Gastrocnemius medialis (tissue), 4 donors: Measurements from ENCODE around the gene LIX1. TPM values are rescaled to one million over a fixed set of nuclear protein-coding genes. Genes with fewer than 3 reads are reported as not detected.
"Not testable (repeated sequence)": the region's sequence is repeated elsewhere in the genome, so short reads cannot be mapped to it uniquely, and the experiment has no call there.

Experiments used
- ATAC-seq, 2 donors: fragments of 150-250 bp; one replicate each; pipeline ENCODE4 v1.9.1; 2016
- DNase-seq, 2 donors: peaks; one replicate each; pipeline ENCODE4 v3.0.0-alpha.2; 2019
- H3K27ac ChIP-seq, 4 donors: fragments of 200-600 bp; sonication (generic); 1 replicate in 1 of 4; 2 replicates in 3 of 4; pipeline ENCODE4 v1.5.1; 2016 to 2018; ENCODE audit warnings: mild to moderate bottlenecking in 2 of 4, moderate library complexity in 1 of 4
- H3K27me3 ChIP-seq, 3 donors: fragments of 200-600 bp; sonication (generic) in 2 of 3; 1 replicate in 1 of 3; 2 replicates in 2 of 3; pipeline versions ENCODE4 v1.5.1 to v1.6.0; 2016 to 2019; ENCODE audit warnings: mild to moderate bottlenecking in 1 of 3, moderate library complexity in 1 of 3
- H3K36me3 ChIP-seq, 2 donors: fragments of 200-600 bp; sonication (generic) in 1 of 2; one replicate each; pipeline ENCODE4 v1.5.1; 2017 to 2018
- H3K4me1 ChIP-seq, 2 donors: fragments of 200-600 bp; sonication (generic) in 1 of 2; one replicate each; pipeline ENCODE4 v1.5.1; 2016 to 2017; ENCODE audit warnings: mild to moderate bottlenecking in 2 of 2
- H3K4me3 ChIP-seq, 4 donors: fragments of 200-600 bp; sonication (generic) in 3 of 4; 1 replicate in 1 of 4; 2 replicates in 3 of 4; pipeline ENCODE4 v1.5.1; 2016 to 2019; ENCODE audit warnings: mild to moderate bottlenecking in 2 of 4
- H3K9me3 ChIP-seq, 3 donors: fragments of 200-600 bp; sonication (generic) in 2 of 3; 1 replicate in 1 of 3; 2 replicates in 2 of 3; pipeline ENCODE4 v1.5.1; 2016 to 2019
- POLR2A ChIP-seq, 2 donors: fragments of 450-650 bp; IDR thresholded peaks; one replicate each; pipeline ENCODE4 v1.6.1; 2017; ENCODE audit warnings: antibody characterized with exemption in 2 of 2, mild to moderate bottlenecking in 2 of 2, moderate library complexity in 2 of 2
- in situ Hi-C, 4 donors: fragments of 200-750 bp; cut with MboI; loops; one replicate each; pipeline versions ENCODE4 v1.15.0 to v1.8.0; 2017; ENCODE audit warnings: low sequenced_read_pairs in 4 of 4
- intact Hi-C: fragments of 100-400 bp; cut with DNase I; formaldehyde crosslinking; loops from one replicate; pipeline ENCODE4 v1.15.1; 2023; ENCODE audit warnings: low total_unique reads
- total RNA-seq, 4 donors: library from RNA; depleted of rRNA; stranded (reverse); fragments of >200 nt; gene quantifications; one replicate each; pipeline versions ENCODE4 v1.1.0 to v1.2.3, GENCODE V29; 2016
- TF ChIP-seq, protein P1 (sequence below), 5 experiments: fragments of 450-650 bp in 3 of 5; fragments of 200-600 bp in 2 of 5; sonication (generic) in 2 of 5; IDR thresholded peaks in 4 of 5; conservative IDR thresholded peaks in 1 of 5; 1 replicate in 4 of 5; 2 replicates in 1 of 5; pipeline ENCODE4 v1.5.1; 2016 to 2019; ENCODE audit warnings: antibody characterized with exemption in 5 of 5, mild to moderate bottlenecking in 3 of 5, moderate library complexity in 3 of 5

The LIX1 gene
- total RNA-seq, 4 donors from 2014 or later = not detected

DNA sequence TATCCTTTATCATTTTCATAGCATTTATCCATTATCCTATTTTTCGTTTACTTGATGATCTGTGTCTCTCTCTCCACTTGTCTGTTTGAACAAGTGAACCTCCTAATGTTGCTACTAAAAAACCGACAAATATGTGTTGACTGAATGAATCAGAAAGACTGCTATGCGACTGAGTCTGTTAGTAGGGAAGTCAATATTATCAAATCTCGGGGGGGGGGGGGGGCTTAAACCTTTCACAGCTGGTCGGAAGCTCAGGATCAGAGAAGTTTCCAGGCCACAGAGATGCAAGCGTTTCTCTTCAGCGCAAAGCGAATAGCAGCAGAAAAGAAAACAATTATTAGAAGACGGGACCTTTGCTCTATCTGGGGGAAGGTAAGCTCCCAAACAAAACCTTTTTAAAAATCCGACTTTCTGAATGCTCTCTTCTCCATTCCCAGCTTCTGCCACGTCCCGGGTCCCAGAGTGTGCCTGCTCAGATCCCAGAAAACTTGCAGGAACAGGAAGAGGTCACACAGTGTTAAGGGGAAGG is 40.2 kb upstream of the LIX1 start:
- no peak for TF ChIP-seq POLR2A (IDR thresholded peaks at IDR 0.05)
- TF ChIP-seq, protein P1, sequence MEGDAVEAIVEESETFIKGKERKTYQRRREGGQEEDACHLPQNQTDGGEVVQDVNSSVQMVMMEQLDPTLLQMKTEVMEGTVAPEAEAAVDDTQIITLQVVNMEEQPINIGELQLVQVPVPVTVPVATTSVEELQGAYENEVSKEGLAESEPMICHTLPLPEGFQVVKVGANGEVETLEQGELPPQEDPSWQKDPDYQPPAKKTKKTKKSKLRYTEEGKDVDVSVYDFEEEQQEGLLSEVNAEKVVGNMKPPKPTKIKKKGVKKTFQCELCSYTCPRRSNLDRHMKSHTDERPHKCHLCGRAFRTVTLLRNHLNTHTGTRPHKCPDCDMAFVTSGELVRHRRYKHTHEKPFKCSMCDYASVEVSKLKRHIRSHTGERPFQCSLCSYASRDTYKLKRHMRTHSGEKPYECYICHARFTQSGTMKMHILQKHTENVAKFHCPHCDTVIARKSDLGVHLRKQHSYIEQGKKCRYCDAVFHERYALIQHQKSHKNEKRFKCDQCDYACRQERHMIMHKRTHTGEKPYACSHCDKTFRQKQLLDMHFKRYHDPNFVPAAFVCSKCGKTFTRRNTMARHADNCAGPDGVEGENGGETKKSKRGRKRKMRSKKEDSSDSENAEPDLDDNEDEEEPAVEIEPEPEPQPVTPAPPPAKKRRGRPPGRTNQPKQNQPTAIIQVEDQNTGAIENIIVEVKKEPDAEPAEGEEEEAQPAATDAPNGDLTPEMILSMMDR (IDR thresholded peaks at IDR 0.05 in 4 of 5, conservative IDR thresholded peaks at IDR 0.05 in 1 of 5) = no peak
- peak overlapping the region; percentile 65 to 96 (median 82) for H3K4me3 ChIP-seq
- H3K36me3 ChIP-seq = peaks cover 0 to 20% of the 10 kb centered on the region in 2 donors
- in situ Hi-C loops = loop anchor here in 1 of 4 donors (25.0 kb wide), 1 partner anchor 1580 kb away; the partner anchor contains the start of gene RGMB
- no peaks in the 10 kb centered on the region for H3K9me3 ChIP-seq
- intact Hi-C loops = loop anchor here (2.0 to 10.0 kb wide), 2 partner anchors 1590 to 1628 kb away; partner anchors contain the start of genes ARSK, RGMB and SKIC3
- ATAC-seq (no peak), DNase-seq (no peak)
- peak overlapping the region; percentile 84 to 92 (median 88) for H3K27ac ChIP-seq
- H3K4me1 ChIP-seq = peaks cover 11 to 21% of the 10 kb centered on the region in 2 donors
- H3K27me3 ChIP-seq = no peaks in the 10 kb centered on the region

- peak overlapping the region; percentile 84 to 92 (median 88) for H3K27ac ChIP-seq
- in situ Hi-C loops = loop anchor here in 1 of 4 donors (25.0 kb wide), 1 partner anchor 1580 kb away; the partner anchor contains the start of gene RGMB
- no peak for DNase-seq
- TF ChIP-seq, protein P1 (IDR thresholded peaks at IDR 0.05 in 4 of 5, conservative IDR thresholded peaks at IDR 0.05 in 1 of 5) = no peak
- TF ChIP-seq POLR2A (IDR thresholded peaks at IDR 0.05) = no peak
- H3K36me3 ChIP-seq = peaks cover 0 to 26% of the 10 kb centered on the region in 2 donors
- H3K9me3 ChIP-seq = no peaks in the 10 kb centered on the region
- no peaks in the 10 kb centered on the region for H3K27me3 ChIP-seq
- intact Hi-C loops = loop anchor here (2.0 to 10.0 kb wide), 2 partner anchors 1591 to 1627 kb away; partner anchors contain the start of genes ARSK, RGMB and SKIC3
- H3K4me1 ChIP-seq = peaks cover 11 to 21% of the 10 kb centered on the region in 2 donors
- H3K4me3 ChIP-seq = peak overlapping the region; percentile 65 to 96 (median 82)
- no peak for ATAC-seq
These were observed 39.6 kb upstream of the LIX1 start for GRCh38 chr5:97181856-97182545.

DNA sequence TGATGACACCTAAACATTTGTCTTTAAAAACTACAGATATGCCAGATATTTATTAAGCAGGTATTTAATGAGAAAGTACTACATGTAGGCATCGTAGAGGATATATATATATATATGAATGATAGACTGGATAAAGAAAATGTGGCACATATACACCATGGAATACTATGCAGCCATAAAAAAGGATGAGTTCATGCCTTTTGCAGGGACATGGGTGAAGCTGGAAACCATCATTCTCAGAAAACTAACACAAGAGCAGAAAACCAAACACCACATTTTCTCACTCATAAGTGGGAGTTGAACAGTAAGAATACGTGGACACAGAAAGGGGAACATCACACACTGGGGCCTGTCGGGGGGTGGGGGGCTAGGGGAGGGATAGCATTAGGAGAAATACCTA is 37.0 kb upstream of the LIX1 start:
- H3K9me3 ChIP-seq, H3K27me3 ChIP-seq, H3K4me3 ChIP-seq, intact Hi-C loops, H3K27ac ChIP-seq, DNase-seq, ATAC-seq: not testable (repeated sequence)
- Histone ChIP-seq H3K4me1 (peaks cover 11 to 20% of the 10 kb centered on the region in 2 donors), H3K36me3 (peaks cover 0 to 51% of the 10 kb centered on the region in 2 donors)
- in situ Hi-C loops = loop anchor here in 1 of 4 donors (25.0 kb wide), 1 partner anchor 1583 kb away; the partner anchor contains the start of gene RGMB

- no peaks in the 10 kb centered on the region for H3K27me3 ChIP-seq
- no peak overlapping the region for H3K27ac ChIP-seq
- no peaks in the 10 kb centered on the region for H3K4me1 ChIP-seq
- in situ Hi-C loops (loop anchor here (25.0 kb wide), 4 partner anchors 185 to 560 kb away; no protein-coding TSS in a partner anchor), intact Hi-C loops (no loop called here)
- H3K9me3 ChIP-seq = no peaks in the 10 kb centered on the region
- peaks cover 7 to 75% of the 10 kb centered on the region in 2 donors for H3K36me3 ChIP-seq
- no peak overlapping the region for H3K4me3 ChIP-seq
- ATAC-seq (no peak), DNase-seq (no peak)
- TF ChIP-seq POLR2A (IDR thresholded peaks at IDR 0.05) = no peak
- TF ChIP-seq, protein P1 (IDR thresholded peaks at IDR 0.05 in 4 of 5, conservative IDR thresholded peaks at IDR 0.05 in 1 of 5) = no peak
These were observed 29.8 kb upstream of the LIX1 start for GRCh38 chr5:97172227-97172626.

DNA sequence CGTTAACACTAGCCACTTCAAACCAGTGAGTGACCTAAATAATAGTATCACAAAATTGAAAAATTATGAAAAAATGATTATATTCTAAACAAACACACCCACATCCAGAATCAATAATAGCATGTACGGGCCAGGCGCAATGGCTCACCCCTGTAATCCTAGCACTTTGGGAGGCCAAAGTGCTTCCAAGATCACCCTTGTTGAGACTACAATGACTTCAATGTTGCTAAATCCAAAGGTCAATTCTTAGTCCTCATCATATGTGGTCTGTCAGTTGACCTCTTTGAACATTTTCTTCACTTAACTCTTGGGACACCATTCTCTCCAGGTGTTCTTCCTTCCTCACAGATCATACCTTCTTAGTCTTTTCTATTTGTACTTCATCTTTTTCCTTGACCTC is 29.3 kb upstream of the LIX1 start:
- peaks cover 7 to 75% of the 10 kb centered on the region in 2 donors for H3K36me3 ChIP-seq
- ATAC-seq = no peak
- TF ChIP-seq, protein P1 (IDR thresholded peaks at IDR 0.05 in 4 of 5, conservative IDR thresholded peaks at IDR 0.05 in 1 of 5) = no peak
- TF ChIP-seq POLR2A (IDR thresholded peaks at IDR 0.05) = no peak
- no peaks in the 10 kb centered on the region for H3K27me3 ChIP-seq
- H3K4me1 ChIP-seq = no peaks in the 10 kb centered on the region
- no peak overlapping the region for H3K27ac ChIP-seq
- intact Hi-C loops (no loop called here), in situ Hi-C loops (loop anchor here (25.0 kb wide), 4 partner anchors 184 to 559 kb away; no protein-coding TSS in a partner anchor)
- no peaks in the 10 kb centered on the region for H3K9me3 ChIP-seq
- no peak overlapping the region for H3K4me3 ChIP-seq
- DNase-seq = no peak
